HEK293 (cell line): ENCODE data around the gene PLEKHB1.
A peak's percentile ranks its signal among the peaks of the same experiment; 100 is the strongest.

Source experiments
- CTCF ChIA-PET: fragments of 350-600 bp; formaldehyde crosslinking; extraction: SDS; loops from one replicate; lab custom pipeline; 2021; ENCODE audit warnings: antibody characterized with exemption; lab: Yijun Ruan, JAX
- POLR2A ChIA-PET: fragments of 300-600 bp; formaldehyde crosslinking; extraction: SDS; loops from one replicate; lab custom pipeline; 2020; ENCODE audit warnings: antibody characterized with exemption, inconsistent platforms; lab: Yijun Ruan, JAX
- H3K27ac ChIP-seq: fragments of 200-500 bp; sonication (Bioruptor generic); 2 replicates; pipeline ENCODE4 v1.5.1; 2014; ENCODE audit warnings: low read depth, low read length, control low read depth, inconsistent platforms; ENCODE audit errors: extremely low read depth
- H3K36me3 ChIP-seq, 2 experiments: fragments of 200-500 bp in 1 of 2; sonication (Bioruptor generic) in 1 of 2; 1 replicate in 1 of 2; 2 replicates in 1 of 2; pipeline ENCODE4 v1.5.1; 2014 to 2017; ENCODE audit warnings: inconsistent platforms in 2 of 2, low read length in 2 of 2; ENCODE audit not compliant: control insufficient read depth in 2 of 2, insufficient read depth in 1 of 2
- H3K4me1 ChIP-seq: fragments of 200-500 bp; sonication (Bioruptor generic); 2 replicates; pipeline ENCODE4 v1.5.1; 2014; ENCODE audit warnings: mild to moderate bottlenecking, low read length, inconsistent platforms; ENCODE audit not compliant: control insufficient read depth, insufficient read depth
- H3K4me3 ChIP-seq: 2 replicates; pipeline ENCODE4 v1.5.1; 2011; ENCODE audit warnings: low read depth, mild to moderate bottlenecking, control low read depth, low read length, moderate library complexity
- H3K9me3 ChIP-seq: fragments of 200-500 bp; sonication (Bioruptor generic); 2 replicates; pipeline ENCODE4 v1.5.1; 2014; ENCODE audit warnings: low read depth, low read length, inconsistent platforms; ENCODE audit not compliant: control insufficient read depth, insufficient read depth
- IKZF3 ChIP-seq: fragments of 450-650 bp; IDR thresholded peaks from 2 replicates; pipeline ENCODE4 v1.5.0; 2018; ENCODE audit warnings: missing biosample characterization, mild to moderate bottlenecking, missing genetic modification characterization, moderate library complexity
- KLF10 ChIP-seq: fragments of 450-650 bp; IDR thresholded peaks from 2 replicates; pipeline ENCODE4 v1.5.1; 2018; ENCODE audit warnings: missing biosample characterization, mild to moderate bottlenecking, missing genetic modification characterization
- KLF7 ChIP-seq: fragments of 450-650 bp; formaldehyde crosslinking; IDR thresholded peaks from 2 replicates; pipeline ENCODE4 v1.5.1; 2016; ENCODE audit warnings: missing biosample characterization, missing genetic modification characterization, borderline replicate concordance
- ZBTB48 ChIP-seq: fragments of 450-650 bp; formaldehyde crosslinking; IDR thresholded peaks from 2 replicates; pipeline ENCODE4 v1.5.1; 2016; ENCODE audit warnings: missing biosample characterization, missing genetic modification characterization
- ZIC2 ChIP-seq: fragments of 450-650 bp; formaldehyde crosslinking; IDR thresholded peaks from 2 replicates; pipeline ENCODE4 v1.5.1; 2016; ENCODE audit warnings: missing biosample characterization, missing genetic modification characterization
- ZNF175 ChIP-seq: fragments of 450-650 bp; formaldehyde crosslinking; IDR thresholded peaks from 2 replicates; pipeline ENCODE4 v1.5.1; 2016; ENCODE audit warnings: missing biosample characterization, missing genetic modification characterization
- ZNF302 ChIP-seq: fragments of 450-650 bp; formaldehyde crosslinking; IDR thresholded peaks from 2 replicates; pipeline ENCODE4 v1.5.1; 2016; ENCODE audit warnings: missing biosample characterization, missing genetic modification characterization, low read depth
- ZNF530 ChIP-seq: fragments of 450-650 bp; formaldehyde crosslinking; IDR thresholded peaks from 2 replicates; pipeline ENCODE4 v1.5.1; 2016; ENCODE audit warnings: low read depth, missing biosample characterization, missing genetic modification characterization
- TF ChIP-seq, protein P1 (sequence below): fragments of 450-650 bp; formaldehyde crosslinking; IDR thresholded peaks from 2 replicates; pipeline ENCODE4 v1.5.1; 2016; ENCODE audit warnings: missing biosample characterization, missing genetic modification characterization, borderline replicate concordance
- TF ChIP-seq, protein P2 (sequence below): fragments of 450-650 bp; formaldehyde crosslinking; IDR thresholded peaks from 2 replicates; pipeline ENCODE4 v1.5.1; 2017; ENCODE audit warnings: missing biosample characterization, missing genetic modification characterization
- TF ChIP-seq, protein P3 (sequence below): fragments of 450-650 bp; formaldehyde crosslinking; IDR thresholded peaks from 2 replicates; pipeline ENCODE4 v1.5.1; 2016; ENCODE audit warnings: missing biosample characterization, missing genetic modification characterization, borderline replicate concordance
- TF ChIP-seq, protein P4 (sequence below): fragments of 450-650 bp; formaldehyde crosslinking; IDR thresholded peaks from 2 replicates; pipeline ENCODE4; 2016; ENCODE audit warnings: missing biosample characterization, missing genetic modification characterization

PLEKHB1 gene

DNA sequence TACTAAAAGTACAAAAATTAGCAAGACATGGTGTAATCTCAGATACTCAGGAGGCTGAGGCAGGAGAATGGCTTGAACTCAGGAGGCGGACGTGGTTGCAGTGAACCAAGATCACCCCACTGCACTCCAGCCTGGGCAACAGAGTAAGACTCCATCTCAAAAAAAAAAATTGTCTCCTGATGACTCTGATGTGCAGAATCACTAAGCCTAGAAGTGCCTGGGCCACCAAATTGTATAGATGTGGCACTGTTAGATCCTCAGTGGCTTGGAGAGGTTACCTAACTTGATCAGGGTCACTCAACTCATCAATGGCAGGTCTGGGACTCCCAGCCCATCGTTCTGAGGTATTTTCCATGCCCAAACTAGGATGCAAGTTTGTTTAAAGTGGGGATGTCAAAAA, 10.6 kb downstream of the PLEKHB1 start (continued):
- TF ChIP-seq, protein P1, sequence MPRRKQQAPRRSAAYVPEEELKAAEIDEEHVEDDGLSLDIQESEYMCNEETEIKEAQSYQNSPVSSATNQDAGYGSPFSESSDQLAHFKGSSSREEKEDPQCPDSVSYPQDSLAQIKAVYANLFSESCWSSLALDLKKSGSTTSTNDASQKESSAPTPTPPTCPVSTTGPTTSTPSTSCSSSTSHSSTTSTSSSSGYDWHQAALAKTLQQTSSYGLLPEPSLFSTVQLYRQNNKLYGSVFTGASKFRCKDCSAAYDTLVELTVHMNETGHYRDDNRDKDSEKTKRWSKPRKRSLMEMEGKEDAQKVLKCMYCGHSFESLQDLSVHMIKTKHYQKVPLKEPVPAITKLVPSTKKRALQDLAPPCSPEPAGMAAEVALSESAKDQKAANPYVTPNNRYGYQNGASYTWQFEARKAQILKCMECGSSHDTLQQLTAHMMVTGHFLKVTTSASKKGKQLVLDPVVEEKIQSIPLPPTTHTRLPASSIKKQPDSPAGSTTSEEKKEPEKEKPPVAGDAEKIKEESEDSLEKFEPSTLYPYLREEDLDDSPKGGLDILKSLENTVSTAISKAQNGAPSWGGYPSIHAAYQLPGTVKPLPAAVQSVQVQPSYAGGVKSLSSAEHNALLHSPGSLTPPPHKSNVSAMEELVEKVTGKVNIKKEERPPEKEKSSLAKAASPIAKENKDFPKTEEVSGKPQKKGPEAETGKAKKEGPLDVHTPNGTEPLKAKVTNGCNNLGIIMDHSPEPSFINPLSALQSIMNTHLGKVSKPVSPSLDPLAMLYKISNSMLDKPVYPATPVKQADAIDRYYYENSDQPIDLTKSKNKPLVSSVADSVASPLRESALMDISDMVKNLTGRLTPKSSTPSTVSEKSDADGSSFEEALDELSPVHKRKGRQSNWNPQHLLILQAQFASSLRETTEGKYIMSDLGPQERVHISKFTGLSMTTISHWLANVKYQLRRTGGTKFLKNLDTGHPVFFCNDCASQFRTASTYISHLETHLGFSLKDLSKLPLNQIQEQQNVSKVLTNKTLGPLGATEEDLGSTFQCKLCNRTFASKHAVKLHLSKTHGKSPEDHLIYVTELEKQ (tag by site-specific recombination) = no peak
- TF ChIP-seq KLF7 (tag by site-specific recombination) (no peak), ZNF530 (no peak), ZBTB48 (no peak)
- TF ChIP-seq, protein P2, sequence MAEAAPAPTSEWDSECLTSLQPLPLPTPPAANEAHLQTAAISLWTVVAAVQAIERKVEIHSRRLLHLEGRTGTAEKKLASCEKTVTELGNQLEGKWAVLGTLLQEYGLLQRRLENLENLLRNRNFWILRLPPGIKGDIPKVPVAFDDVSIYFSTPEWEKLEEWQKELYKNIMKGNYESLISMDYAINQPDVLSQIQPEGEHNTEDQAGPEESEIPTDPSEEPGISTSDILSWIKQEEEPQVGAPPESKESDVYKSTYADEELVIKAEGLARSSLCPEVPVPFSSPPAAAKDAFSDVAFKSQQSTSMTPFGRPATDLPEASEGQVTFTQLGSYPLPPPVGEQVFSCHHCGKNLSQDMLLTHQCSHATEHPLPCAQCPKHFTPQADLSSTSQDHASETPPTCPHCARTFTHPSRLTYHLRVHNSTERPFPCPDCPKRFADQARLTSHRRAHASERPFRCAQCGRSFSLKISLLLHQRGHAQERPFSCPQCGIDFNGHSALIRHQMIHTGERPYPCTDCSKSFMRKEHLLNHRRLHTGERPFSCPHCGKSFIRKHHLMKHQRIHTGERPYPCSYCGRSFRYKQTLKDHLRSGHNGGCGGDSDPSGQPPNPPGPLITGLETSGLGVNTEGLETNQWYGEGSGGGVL (tag by site-specific recombination) = no peak

DNA sequence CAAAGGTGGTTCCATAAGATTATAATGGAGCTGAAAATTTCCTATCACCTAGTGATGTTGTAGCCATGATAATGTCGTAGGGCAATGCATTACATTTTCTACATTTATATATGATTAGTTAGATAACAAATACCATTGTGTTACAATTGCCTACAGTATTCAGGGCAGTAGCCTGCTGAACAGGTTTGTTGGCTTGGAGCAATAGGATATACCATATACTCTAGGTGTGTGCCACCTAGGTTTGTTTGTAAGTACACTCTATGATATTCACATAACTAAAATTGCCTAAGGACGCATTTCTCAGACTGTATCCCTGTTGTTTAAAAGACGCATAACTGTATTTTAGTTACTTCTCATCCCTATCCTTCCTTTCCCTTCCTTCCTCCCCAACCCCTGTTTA, 13.6 kb downstream of the PLEKHB1 start:
- TF ChIP-seq ZIC2 = no peak
- TF ChIP-seq ZNF302 = no peak
- TF ChIP-seq KLF10 = no peak
- TF ChIP-seq, protein P3, sequence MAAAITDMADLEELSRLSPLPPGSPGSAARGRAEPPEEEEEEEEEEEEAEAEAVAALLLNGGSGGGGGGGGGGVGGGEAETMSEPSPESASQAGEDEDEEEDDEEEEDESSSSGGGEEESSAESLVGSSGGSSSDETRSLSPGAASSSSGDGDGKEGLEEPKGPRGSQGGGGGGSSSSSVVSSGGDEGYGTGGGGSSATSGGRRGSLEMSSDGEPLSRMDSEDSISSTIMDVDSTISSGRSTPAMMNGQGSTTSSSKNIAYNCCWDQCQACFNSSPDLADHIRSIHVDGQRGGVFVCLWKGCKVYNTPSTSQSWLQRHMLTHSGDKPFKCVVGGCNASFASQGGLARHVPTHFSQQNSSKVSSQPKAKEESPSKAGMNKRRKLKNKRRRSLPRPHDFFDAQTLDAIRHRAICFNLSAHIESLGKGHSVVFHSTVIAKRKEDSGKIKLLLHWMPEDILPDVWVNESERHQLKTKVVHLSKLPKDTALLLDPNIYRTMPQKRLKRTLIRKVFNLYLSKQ = no peak
- TF ChIP-seq ZNF175 (tag by site-specific recombination) = no peak
- H3K4me3 ChIP-seq = no peak overlapping the region
- no peaks in the 10 kb centered on the region for H3K4me1 ChIP-seq
- no peaks in the 10 kb centered on the region for H3K9me3 ChIP-seq
- no peaks in the 10 kb centered on the region for H3K36me3 ChIP-seq
- H3K27ac ChIP-seq = no peak overlapping the region
- CTCF ChIA-PET = interaction anchor here (0.6 to 5.4 kb wide), 30 partner anchors 20 to 369 kb away, joined by 3 to 160 read pairs (median 6); no protein-coding TSS in a partner anchor
- POLR2A ChIA-PET = interaction anchor here (0.6 to 1.5 kb wide), 2 partner anchors 31 to 34 kb away, joined by 3 to 7 read pairs; no protein-coding TSS in a partner anchor

DNA sequence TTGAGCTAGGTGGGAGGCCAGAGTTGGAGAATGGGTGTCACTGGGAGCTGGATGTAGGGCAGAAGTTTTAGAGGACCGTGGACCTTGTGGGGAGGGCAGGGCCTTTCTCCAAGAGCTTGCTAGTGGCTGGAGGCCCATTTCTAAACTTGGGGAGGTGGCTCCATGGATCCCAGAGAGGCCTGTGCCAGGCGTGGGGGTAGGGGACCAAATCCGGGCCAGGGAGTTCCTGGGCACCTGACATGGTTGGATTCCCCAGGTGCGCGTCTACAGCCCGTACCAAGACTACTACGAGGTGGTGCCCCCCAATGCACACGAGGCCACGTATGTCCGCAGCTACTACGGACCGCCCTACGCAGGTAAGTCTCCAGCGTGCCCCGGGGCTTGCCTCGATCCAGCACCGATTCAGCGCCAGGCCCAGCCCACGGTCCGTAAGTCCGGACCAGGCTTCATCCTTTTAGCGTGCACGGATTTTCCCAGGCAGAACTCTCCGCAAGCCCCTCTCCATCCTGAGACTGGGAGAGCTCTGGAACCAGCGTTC, 14.2 kb downstream of the PLEKHB1 start:
- H3K4me3 ChIP-seq = no peak overlapping the region
- H3K9me3 ChIP-seq = no peaks in the 10 kb centered on the region
- POLR2A ChIA-PET = interaction anchor here (0.6 to 1.5 kb wide), 5 partner anchors 30 to 310 kb away, joined by 3 to 7 read pairs (median 3); no protein-coding TSS in a partner anchor
- CTCF ChIA-PET = interaction anchor here (0.5 to 5.4 kb wide), 52 partner anchors 9 to 381 kb away, joined by 3 to 160 read pairs (median 5); partner anchors contain the start of gene PLEKHB1
- no peak overlapping the region for H3K27ac ChIP-seq
- no peaks in the 10 kb centered on the region for H3K36me3 ChIP-seq
- no peaks in the 10 kb centered on the region for H3K4me1 ChIP-seq
- TF ChIP-seq, protein P4, sequence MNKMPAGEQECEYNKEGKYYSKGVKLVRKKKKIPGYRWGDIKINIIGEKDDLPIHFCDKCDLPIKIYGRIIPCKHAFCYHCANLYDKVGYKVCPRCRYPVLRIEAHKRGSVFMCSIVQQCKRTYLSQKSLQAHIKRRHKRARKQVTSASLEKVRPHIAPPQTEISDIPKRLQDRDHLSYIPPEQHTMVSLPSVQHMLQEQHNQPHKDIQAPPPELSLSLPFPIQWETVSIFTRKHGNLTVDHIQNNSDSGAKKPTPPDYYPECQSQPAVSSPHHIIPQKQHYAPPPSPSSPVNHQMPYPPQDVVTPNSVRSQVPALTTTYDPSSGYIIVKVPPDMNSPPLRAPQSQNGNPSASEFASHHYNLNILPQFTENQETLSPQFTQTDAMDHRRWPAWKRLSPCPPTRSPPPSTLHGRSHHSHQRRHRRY = no peak
- TF ChIP-seq IKZF3 (tag by site-specific recombination) = 0 out of 2 replicates have a peak, but pooled peaks have one; percentile 38
